NB4 (cell line): ENCODE data around the gene FN3K.

ENCODE experiments used
- POLR2A ChIP-seq: IDR thresholded peaks from 2 replicates; pipeline ENCODE4 v1.6.1; 2011; ENCODE audit warnings: mild to moderate bottlenecking; ENCODE audit not compliant: insufficient read length; ENCODE audit errors: extremely low read depth
- TF ChIP-seq, protein P1 (sequence below): IDR thresholded peaks from 2 replicates; pipeline ENCODE4 v1.6.1; 2011; ENCODE audit warnings: low read depth, low read length
- TF ChIP-seq, protein P2 (sequence below): IDR thresholded peaks from one replicate; pipeline ENCODE4 v1.5.1; 2012; ENCODE audit warnings: low read depth, low read length

DNA sequence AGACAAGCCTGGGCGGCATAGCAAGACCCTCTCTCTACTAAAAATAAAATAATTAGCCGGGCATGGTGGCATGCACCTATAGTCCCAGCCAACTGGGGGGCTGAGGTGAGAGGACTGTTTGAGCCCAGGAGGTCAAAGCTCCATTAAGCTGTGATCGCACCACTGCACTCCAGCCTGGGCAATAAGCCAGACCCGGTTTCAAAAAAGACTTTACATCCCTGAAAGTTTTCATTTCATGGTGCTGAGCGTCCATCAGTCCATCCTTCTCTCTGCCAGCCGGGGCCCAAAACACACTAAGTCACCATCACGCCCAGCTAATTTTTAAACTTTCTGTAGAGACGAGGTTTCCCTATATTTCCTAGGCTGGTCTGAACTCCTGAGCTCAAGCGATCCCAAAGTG lies 47.5 kb upstream of the FN3K start:
- TF ChIP-seq, protein P1, sequence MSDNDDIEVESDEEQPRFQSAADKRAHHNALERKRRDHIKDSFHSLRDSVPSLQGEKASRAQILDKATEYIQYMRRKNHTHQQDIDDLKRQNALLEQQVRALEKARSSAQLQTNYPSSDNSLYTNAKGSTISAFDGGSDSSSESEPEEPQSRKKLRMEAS: no peak
- TF ChIP-seq, protein P2, sequence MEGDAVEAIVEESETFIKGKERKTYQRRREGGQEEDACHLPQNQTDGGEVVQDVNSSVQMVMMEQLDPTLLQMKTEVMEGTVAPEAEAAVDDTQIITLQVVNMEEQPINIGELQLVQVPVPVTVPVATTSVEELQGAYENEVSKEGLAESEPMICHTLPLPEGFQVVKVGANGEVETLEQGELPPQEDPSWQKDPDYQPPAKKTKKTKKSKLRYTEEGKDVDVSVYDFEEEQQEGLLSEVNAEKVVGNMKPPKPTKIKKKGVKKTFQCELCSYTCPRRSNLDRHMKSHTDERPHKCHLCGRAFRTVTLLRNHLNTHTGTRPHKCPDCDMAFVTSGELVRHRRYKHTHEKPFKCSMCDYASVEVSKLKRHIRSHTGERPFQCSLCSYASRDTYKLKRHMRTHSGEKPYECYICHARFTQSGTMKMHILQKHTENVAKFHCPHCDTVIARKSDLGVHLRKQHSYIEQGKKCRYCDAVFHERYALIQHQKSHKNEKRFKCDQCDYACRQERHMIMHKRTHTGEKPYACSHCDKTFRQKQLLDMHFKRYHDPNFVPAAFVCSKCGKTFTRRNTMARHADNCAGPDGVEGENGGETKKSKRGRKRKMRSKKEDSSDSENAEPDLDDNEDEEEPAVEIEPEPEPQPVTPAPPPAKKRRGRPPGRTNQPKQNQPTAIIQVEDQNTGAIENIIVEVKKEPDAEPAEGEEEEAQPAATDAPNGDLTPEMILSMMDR: no peak
- TF ChIP-seq POLR2A: no peak
